PFSK-1 (cell line): Measurements from ENCODE around the gene LYPD6B.

Experiments
- FOXP2 ChIP-seq: optimal IDR thresholded peaks from 2 replicates; pipeline ENCODE3; 2011; ENCODE audit warnings: borderline replicate concordance, control low read depth, inconsistent platforms; ENCODE audit not compliant: insufficient read depth; ENCODE audit errors: extremely low read length, extremely low read depth
- POLR2AphosphoS5 ChIP-seq: IDR thresholded peaks from 2 replicates; pipeline ENCODE4 v1.6.1; 2012; ENCODE audit warnings: low read depth, mild to moderate bottlenecking, control low read depth, low read length, moderate library complexity
- SIN3A ChIP-seq: IDR thresholded peaks from 2 replicates; pipeline ENCODE4 v1.6.1; 2012; ENCODE audit warnings: mild to moderate bottlenecking, low read length, moderate library complexity, borderline replicate concordance; ENCODE audit not compliant: insufficient read depth
- TAF1 ChIP-seq: IDR thresholded peaks from 2 replicates; pipeline ENCODE4 v1.6.1; 2012; ENCODE audit warnings: low read length, control low read depth, borderline replicate concordance; ENCODE audit not compliant: insufficient read depth
- TF ChIP-seq, protein P1 (sequence below), 2 experiments: IDR thresholded peaks; 2 replicates each; pipeline versions ENCODE4 v1.6.1 to v1.8.0; 2011 to 2012; ENCODE audit warnings: low read depth in 2 of 2, low read length in 2 of 2, control low read depth in 1 of 2, inconsistent platforms in 1 of 2, mild to moderate bottlenecking in 1 of 2, moderate library complexity in 1 of 2; ENCODE audit not compliant: insufficient read depth in 1 of 2

DNA sequence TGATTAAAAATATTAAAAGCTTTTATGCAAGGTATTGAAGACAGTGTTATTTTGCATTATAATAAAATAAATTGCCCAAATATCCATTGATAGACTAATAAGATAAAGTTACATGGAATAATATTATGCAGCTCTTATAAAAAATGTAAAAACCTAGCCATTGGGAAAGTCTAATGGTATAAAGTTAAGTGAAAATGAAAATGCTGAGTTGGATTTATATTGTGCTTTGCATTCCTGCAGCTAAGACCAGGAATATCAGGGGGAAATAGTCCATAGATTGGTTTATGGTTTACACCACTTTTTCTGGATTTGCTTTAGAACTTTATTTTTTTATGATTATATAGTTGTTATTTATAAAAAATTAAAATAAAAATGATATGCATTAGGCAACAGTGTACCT lies 46.1 kb upstream of the LYPD6B start:
- TF ChIP-seq TAF1 (no peak), POLR2AphosphoS5 (no peak), SIN3A (no peak), FOXP2 (no peak)
- TF ChIP-seq, protein P1, sequence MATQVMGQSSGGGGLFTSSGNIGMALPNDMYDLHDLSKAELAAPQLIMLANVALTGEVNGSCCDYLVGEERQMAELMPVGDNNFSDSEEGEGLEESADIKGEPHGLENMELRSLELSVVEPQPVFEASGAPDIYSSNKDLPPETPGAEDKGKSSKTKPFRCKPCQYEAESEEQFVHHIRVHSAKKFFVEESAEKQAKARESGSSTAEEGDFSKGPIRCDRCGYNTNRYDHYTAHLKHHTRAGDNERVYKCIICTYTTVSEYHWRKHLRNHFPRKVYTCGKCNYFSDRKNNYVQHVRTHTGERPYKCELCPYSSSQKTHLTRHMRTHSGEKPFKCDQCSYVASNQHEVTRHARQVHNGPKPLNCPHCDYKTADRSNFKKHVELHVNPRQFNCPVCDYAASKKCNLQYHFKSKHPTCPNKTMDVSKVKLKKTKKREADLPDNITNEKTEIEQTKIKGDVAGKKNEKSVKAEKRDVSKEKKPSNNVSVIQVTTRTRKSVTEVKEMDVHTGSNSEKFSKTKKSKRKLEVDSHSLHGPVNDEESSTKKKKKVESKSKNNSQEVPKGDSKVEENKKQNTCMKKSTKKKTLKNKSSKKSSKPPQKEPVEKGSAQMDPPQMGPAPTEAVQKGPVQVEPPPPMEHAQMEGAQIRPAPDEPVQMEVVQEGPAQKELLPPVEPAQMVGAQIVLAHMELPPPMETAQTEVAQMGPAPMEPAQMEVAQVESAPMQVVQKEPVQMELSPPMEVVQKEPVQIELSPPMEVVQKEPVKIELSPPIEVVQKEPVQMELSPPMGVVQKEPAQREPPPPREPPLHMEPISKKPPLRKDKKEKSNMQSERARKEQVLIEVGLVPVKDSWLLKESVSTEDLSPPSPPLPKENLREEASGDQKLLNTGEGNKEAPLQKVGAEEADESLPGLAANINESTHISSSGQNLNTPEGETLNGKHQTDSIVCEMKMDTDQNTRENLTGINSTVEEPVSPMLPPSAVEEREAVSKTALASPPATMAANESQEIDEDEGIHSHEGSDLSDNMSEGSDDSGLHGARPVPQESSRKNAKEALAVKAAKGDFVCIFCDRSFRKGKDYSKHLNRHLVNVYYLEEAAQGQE (IDR thresholded peaks at IDR 0.05; ENCODE audit: insufficient read depth in 1 of 2, low read depth in 2 of 2, low read length in 2 of 2): no peak
